ENCODE data around the gene VSIG10. TPM values are rescaled to one million over a fixed set of nuclear protein-coding genes. Genes with fewer than 3 reads are reported as not detected.

The VSIG10 gene, protein sequence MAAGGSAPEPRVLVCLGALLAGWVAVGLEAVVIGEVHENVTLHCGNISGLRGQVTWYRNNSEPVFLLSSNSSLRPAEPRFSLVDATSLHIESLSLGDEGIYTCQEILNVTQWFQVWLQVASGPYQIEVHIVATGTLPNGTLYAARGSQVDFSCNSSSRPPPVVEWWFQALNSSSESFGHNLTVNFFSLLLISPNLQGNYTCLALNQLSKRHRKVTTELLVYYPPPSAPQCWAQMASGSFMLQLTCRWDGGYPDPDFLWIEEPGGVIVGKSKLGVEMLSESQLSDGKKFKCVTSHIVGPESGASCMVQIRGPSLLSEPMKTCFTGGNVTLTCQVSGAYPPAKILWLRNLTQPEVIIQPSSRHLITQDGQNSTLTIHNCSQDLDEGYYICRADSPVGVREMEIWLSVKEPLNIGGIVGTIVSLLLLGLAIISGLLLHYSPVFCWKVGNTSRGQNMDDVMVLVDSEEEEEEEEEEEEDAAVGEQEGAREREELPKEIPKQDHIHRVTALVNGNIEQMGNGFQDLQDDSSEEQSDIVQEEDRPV
- total RNA-seq (ENCODE audit: low replicate concordance), result 11.1 and 24.5 TPM in 2 replicates

DNA sequence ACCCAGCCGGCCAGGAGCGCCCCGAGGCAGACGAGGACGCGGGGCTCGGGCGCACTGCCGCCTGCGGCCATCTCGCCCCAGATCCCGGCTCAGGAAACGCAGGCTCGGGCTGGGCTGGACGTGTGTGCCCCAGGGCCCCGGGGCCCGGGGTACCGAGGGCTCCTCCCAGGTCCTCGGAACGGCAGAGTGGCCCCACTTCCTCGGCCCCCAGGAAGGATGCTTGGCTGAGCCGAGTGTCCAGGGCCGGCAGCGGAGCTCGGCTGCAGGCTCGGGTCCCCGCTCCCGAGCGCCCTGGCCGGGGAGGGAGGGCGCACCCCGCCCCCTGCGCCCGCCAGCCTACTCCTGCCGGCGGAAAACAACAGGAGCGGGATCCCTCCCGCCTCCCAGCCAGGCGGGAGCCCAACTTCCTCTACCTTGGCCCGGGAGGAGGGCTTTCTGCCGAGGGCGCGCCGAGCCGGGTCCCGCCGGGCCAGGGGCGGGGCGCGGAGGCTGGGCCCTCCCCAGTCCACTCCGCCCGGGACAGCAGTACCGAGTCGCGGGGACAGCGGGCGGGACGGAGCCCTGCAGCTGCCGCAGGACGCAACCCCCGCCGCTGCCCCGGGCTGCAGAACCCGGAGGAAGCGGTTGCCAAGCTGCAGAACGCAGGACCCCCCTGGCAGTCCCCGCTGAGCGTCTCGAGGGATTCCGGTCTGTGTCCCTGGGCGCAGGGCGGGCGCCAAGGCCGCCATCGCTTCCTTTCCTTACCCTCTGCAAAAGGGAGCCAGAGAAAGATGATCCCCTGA, at the start of gene VSIG10:
VSIG10 (minus strand) TSS at position 411 of the 782 bp plus-strand sequence; CDS start at position 71, 340 bp downstream.
- peak; percentile 50 for DNase-seq (ENCODE audit: low read depth)
- peak within 1 kb of the TSS; percentile 76 for H3K4me3 ChIP-seq (ENCODE audit: low read depth, low read length)
- TF ChIP-seq, protein P1, sequence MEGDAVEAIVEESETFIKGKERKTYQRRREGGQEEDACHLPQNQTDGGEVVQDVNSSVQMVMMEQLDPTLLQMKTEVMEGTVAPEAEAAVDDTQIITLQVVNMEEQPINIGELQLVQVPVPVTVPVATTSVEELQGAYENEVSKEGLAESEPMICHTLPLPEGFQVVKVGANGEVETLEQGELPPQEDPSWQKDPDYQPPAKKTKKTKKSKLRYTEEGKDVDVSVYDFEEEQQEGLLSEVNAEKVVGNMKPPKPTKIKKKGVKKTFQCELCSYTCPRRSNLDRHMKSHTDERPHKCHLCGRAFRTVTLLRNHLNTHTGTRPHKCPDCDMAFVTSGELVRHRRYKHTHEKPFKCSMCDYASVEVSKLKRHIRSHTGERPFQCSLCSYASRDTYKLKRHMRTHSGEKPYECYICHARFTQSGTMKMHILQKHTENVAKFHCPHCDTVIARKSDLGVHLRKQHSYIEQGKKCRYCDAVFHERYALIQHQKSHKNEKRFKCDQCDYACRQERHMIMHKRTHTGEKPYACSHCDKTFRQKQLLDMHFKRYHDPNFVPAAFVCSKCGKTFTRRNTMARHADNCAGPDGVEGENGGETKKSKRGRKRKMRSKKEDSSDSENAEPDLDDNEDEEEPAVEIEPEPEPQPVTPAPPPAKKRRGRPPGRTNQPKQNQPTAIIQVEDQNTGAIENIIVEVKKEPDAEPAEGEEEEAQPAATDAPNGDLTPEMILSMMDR (IDR thresholded peaks at IDR 0.05; ENCODE audit: insufficient read depth, low read length), result no peak

- TF ChIP-seq, protein P1 (IDR thresholded peaks at IDR 0.05; ENCODE audit: insufficient read depth, low read length), result no peak
- H3K4me3 ChIP-seq (ENCODE audit: low read depth, low read length), result no peak overlapping the region
- no peak for DNase-seq (ENCODE audit: low read depth)
These were observed 47.9 kb upstream of the VSIG10 start for GRCh38 chr12:118151755-118152154.

DNA sequence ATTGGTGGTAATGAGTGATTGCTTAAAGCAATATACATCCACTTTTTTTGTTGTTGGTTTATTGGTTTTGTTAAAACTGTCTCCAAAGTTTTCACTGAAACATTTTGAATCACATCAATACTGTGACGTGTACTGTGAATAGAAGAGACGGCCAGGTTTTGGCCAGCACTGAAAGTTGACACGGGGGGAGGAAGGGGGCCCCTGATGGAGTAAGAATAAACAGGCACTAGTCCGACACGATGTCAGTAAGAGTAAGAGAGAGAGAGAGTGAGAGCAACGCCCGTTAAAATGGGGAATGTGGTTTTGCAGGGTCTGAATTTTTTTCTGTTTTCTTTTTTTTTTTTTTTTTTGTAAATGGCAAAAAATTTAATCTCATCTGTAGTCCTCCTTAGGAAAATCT, 46.8 kb upstream of the VSIG10 start:
- no peak overlapping the region for H3K4me3 ChIP-seq (ENCODE audit: low read depth, low read length)
- TF ChIP-seq, protein P1 (IDR thresholded peaks at IDR 0.05; ENCODE audit: insufficient read depth, low read length), result no peak
- DNase-seq (ENCODE audit: low read depth), result no peak

DNA sequence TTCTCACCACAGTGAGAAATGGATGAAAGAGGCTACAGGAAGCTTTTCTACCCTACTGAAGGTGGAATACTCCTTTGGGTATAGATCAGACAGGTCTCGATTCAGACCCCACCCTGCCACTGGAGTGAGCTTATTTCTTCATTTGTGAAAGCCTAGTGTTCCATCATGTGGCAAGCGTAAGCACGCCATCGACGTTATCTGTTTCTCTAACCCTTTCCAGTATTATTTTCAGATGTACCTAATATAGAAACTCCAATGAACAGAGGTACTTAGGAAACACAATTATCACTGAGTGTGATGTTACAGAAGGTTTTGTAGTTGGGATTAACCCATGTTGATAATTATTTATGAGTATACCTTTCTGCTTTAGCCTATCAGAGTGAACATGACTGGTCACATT, 44.5 kb upstream of the VSIG10 start:
- no peak for DNase-seq (ENCODE audit: low read depth)
- H3K4me3 ChIP-seq (ENCODE audit: low read depth, low read length), result no peak overlapping the region
- TF ChIP-seq, protein P1 (IDR thresholded peaks at IDR 0.05; ENCODE audit: insufficient read depth, low read length), result no peak

- DNase-seq (ENCODE audit: low read depth), result no peak
- TF ChIP-seq, protein P1 (IDR thresholded peaks at IDR 0.05; ENCODE audit: insufficient read depth, low read length), result no peak
- no peak overlapping the region for H3K4me3 ChIP-seq (ENCODE audit: low read depth, low read length)
These were observed 42.0 kb upstream of the VSIG10 start for GRCh38 chr12:118145798-118146156.

DNA sequence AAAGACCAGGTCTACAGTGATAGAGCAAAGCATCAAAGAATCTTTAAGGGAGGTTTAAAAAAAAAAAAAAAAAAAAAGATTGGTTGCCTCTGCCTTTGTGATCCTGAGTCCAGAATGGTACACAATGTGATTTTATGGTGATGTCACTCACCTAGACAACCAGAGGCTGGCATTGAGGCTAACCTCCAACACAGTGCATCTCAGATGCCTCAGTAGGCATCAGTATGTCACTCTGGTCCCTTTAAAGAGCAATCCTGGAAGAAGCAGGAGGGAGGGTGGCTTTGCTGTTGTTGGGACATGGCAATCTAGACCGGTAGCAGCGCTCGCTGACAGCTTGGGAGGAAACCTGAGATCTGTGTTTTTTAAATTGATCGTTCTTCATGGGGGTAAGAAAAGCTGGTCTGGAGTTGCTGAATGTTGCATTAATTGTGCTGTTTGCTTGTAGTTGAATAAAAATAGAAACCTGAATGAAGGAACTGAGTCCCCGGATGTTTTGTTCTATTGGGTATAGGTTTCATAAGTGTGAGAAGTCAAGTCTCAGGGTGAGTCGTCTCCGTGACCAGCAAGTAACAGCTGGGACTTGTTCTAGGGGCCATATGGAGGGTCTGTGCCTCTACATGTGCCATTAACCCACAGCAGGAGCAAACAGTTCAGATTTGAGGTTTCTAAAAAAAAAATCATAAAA, 41.4 kb upstream of the VSIG10 start:
- H3K4me3 ChIP-seq (ENCODE audit: low read depth, low read length), result no peak overlapping the region
- TF ChIP-seq, protein P1 (IDR thresholded peaks at IDR 0.05; ENCODE audit: insufficient read depth, low read length), result no peak
- no peak for DNase-seq (ENCODE audit: low read depth)

All from fibroblast of the aortic adventitia (primary cell).